Endothelial cell of umbilical vein (primary cell): ENCODE measurements around the gene ADGRL3.

Experiments
- CTCF ChIP-seq, 2 donors: IDR thresholded peaks; 1 replicate in 1 of 2; 2 replicates in 1 of 2; pipeline ENCODE4 v1.5.1; 2011; ENCODE audit warnings: low read length in 2 of 2, mild to moderate bottlenecking in 2 of 2, moderate library complexity in 2 of 2, control low read depth in 1 of 2, inconsistent platforms in 1 of 2, low read depth in 1 of 2; ENCODE audit not compliant: insufficient read depth in 1 of 2; ENCODE audit errors: extremely low read depth in 1 of 2
- EZH2 ChIP-seq: IDR thresholded peaks from 2 replicates; pipeline ENCODE4 v1.6.1; 2012; ENCODE audit warnings: borderline replicate concordance, low read depth, mild to moderate bottlenecking, moderate library complexity, low read length, inconsistent platforms; ENCODE audit not compliant: severe bottlenecking

- TF ChIP-seq CTCF (IDR thresholded peaks at IDR 0.05; ENCODE audit: extremely low read depth in 1 of 2, insufficient read depth in 1 of 2, low read depth in 1 of 2, low read length in 2 of 2) (no peak), EZH2 (no peak)
Measured at GRCh38 chr4:61225656-61226055, 25.5 kb downstream of the ADGRL3 start.
